GM18498 (cell line): Measurements from ENCODE around the gene CYTH3.
A peak's percentile ranks its signal among the peaks of the same experiment; 100 is the strongest.
"Not testable (repeated sequence)": the region's sequence is repeated elsewhere in the genome, so short reads cannot be mapped to it uniquely, and the experiment has no call there.

Experiments used
- ATAC-seq: cut with Tn5 transposase; IDR thresholded peaks from one replicate; pipeline ENCODE4 v1.9.1; 2021; ENCODE audit warnings: mild to moderate bottlenecking, moderate library complexity; ENCODE audit not compliant: unreplicated experiment

Gene CYTH3

DNA sequence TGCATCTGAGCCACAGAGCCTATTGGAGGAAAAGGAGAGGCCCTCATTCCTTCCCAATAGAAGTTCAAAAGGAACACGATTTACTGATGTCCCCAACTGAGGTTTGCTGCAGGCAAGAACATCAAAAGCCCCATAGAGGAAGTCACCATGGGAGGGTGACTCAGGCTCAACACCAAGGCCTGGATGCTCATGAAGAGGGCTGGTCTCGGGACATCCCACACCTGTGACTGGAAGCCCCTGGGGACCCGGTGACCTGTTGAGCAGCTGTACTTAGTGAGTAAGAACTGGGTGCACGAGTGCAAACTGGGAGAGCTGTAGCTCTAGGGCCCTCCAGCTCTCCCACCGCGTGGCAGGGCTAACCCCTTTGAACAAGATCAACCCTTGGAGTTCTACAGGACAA lies 38.0 kb downstream of the CYTH3 start:
- no peak for ATAC-seq

DNA sequence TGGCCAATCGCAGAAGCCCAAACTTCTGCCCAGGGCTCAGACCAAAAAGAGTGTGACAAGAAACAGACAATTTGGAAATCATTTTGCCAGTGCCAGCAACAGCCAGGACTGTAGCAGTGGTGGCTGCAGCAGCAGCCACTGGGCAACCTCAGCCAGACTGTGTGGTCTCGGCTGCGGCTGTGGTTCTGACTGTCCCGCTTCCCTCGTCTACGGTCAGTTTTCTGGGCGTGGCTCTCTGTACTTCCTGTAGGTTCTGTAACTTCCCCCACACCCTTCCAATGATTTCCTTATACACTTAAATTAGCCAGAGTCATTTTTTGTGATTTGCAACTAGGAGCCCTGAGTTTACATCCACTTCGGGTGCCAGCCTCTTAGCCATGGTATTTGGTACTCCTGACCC lies 39.9 kb downstream of the CYTH3 start:
- no peak for ATAC-seq

DNA sequence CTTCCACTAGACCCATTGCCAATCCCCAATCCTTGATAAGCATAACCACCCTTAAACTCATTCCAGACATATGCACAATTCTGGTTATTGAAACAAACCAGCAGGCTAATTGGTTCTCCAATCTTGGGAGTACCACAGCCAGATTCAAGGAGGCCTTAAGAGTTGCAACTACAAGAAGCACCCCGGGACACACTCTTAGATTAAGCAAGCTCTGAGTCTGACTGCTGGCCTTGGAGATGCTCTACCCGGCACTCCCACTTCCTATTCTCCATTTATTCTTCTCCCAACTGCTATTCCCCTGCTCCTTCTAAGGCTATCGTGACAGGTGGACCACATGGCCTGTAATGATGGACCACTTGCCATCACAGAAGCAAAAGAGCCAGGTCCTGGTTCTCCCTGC lies 40.3 kb downstream of the CYTH3 start:
- ATAC-seq = no peak

DNA sequence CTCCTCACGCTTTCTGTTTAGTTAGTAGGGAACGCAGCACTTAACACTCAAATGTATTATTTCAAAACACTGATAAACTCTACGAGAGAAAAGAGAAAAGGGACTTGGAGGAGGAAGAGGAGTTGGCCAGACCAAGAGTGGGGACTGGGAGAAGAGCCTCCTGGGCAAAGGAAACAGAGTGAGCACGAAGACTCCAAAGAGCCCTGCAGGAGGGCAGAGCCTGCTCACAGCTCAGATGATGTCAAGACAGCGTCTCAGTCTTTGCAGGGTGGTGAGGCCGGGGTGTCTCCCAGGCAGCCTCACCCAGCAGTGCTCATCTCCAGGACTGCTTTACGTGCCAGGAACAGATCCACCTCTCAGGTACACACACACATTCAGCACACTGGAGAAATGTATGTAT lies 41.2 kb downstream of the CYTH3 start:
- no peak for ATAC-seq

DNA sequence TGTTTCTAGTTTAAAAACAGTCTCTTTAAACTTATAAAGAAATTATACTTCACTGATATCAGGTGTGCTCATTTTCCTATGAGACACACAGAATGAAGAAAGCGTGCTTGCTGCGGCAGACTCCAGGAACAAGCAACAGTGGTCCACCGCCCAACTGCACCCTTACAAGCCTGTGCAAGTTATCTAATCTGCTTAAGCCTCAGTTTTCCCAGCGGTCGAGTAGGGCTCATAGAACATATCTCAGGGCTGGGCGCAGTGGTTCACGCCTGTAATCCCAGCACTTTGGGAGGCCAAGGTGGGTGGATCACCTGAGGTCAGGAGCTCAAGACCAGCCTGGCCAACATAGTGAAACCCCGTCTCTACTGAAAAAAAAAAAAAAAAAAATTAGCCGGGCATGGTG lies 43.1 kb downstream of the CYTH3 start:
- not testable (repeated sequence) for ATAC-seq

DNA sequence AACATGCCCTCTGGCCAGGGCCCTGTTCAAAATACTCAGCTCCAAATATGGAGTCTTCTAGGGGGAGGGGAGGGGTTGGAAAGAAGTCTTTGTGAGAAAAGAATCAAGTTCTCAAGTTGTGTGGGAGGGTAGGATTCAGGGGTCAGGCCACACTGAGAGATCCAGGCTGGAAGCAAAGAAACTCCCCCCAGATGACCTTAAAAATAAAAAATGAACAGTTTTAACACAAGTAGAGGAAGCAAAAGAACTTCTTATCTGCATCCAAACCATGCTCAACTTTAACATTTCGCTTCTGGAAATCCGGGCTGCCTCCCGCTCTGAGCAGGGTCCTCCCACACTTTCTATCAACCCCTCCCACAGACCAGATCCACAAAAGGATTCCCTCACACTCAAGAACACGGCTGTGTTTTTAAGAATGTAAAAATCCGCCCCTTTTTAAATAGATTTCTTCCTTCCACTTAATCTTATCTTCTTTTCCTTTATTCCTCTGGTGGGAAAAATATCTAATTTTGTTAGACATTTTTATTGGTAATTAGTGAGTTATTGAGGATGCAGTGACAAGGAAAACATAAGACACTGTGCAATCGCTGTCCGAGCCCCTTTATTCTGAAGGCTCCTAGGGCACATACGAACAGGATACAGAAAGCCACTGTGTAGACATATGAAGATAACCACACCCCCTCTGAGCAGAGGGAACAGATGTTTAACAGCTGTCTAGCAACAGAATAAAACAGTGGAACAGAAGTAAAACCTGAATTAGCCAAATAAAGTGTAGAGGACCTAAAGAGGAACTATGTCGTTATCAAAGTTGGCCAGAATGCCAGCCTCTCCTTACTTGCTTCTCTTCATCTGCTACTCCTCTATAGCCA lies 43.8 kb downstream of the CYTH3 start:
- peak; percentile 69 for ATAC-seq

DNA sequence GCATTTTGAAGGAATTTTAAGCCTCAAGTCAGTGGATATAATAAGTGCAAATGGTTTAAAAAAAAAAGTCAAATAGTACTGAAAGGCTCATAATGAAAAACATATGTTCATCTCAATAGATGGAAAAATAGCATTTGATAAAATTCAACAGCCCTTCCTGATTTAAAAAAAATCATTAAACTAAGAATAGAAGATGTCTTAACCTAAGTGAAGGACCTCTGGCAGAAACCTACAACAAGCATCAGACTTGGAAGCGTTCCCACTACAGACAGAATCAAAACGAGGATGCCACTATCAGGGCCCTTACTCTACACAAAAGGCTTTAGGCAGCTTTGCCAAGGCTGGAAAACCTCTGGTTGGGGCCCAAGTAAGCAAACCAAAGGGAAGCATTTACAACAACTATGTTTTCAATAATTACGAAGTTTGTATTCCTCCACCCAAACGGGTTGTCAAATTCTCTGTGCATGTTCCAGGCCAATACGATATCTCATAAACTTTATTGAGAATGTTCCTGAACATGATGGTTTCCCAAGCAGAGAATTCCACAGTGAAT lies 45.1 kb downstream of the CYTH3 start:
- no peak for ATAC-seq

DNA sequence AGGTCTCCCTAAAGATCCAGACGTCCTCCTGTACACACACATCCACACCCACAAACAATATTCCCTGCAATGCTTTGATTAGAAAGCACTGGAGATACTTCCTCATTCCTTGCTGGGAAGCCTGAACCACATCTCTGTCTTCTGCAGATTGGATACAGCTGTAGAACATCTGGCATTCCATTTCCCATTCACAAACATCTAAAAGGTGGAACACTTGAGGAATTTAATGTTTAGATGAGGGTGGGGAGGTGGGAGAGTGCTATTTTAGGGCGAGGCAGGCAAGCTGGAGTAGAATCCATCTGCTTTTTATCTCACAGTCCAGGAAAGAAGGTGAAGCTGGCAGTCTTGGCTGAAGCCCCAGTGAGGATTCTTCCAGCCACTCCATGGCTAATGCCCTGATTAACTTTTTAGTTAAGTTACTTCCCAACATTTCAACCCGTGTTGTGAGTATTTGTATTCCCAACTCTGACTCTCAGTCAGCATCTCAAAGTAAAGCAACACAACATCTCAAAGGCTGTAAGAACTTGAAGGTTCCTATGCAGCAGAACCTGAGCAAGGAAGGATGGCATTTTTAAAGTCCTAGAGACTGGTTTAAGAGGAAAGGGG lies 46.1 kb downstream of the CYTH3 start:
- no peak for ATAC-seq

DNA sequence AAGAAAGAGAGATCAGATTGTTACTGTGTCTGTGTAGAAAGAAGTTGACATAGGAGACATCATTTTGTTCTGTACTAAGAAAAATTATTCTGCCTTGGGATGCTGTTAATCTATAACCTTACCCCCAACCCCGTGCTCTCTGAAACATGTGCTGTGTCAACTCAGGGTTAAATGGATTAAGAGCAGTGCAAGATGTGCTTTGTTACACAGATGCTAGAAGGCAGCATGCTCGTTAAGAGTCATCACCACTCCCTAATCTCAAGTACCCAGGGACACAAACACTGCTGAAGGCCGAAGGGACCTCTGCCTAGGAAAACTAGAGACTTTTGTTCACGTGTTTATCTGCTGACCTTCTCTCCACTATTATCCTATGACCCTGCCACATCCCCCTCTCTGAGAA lies 49.0 kb downstream of the CYTH3 start:
- ATAC-seq = not testable (repeated sequence)

DNA sequence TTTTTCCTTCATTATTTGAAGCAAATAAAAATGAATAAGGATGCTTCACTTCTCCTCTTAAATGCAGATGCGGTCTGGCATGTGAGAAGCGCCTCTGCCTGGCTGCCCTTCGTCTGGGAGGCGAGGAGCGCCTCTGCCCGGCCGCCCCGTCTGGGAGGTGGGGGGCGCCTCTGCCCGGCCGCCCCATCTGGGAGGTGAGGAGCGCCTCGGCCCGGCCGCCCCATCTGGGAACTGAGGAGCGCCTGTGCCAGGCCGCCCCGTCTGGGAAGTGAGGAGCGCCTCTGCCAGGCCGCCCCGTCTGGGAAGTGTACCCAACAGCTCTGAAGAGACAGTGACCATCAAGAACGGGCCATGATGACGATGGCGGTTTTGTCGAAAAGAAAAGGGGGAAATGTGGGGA lies 49.4 kb downstream of the CYTH3 start:
- ATAC-seq = not testable (repeated sequence)

DNA sequence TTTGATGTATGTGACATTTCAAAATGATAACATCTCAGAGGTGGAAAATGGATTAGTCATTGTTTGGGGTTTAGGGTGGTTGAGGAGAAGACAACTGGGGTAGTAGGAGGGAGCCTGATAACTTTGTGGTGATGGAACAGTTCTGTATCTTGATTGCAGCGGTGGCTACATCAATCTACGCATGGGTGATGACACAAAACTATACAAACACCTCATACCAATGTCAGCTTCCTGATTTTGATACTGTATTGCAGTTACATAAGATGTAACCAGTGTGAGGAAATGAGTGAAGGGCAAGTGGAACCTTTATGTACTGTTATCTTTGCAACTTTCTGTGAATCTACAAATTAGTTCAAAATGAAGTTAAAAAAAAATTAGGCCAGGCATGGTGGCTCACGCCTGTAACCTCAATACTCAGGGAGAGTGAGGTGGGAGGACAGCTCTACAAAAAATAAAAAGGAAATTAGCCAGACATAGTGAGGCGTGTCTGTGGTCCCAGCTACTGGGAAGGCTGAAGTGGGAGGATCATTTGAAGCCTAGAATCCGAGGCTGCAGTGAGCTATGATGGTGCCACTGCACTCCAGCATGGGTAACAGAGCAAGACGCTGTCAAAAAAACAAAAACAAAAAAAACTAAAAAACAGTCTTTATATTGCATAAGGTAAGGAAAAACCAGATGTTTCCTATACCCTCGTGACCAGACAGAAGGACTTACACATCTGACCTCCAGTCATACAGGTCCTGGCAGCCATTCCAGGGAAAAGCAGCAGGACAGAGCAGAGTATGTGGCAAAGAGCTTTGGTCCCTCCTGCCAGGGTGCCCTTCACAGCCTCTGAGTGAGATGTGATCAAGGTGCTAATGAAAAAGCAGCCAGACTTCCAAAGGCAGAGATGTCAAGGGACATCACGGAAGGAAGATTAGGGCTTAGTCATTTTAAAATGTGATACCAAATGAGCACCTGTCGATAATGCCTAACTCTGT lies 50.8 kb downstream of the CYTH3 start:
- ATAC-seq = no peak

DNA sequence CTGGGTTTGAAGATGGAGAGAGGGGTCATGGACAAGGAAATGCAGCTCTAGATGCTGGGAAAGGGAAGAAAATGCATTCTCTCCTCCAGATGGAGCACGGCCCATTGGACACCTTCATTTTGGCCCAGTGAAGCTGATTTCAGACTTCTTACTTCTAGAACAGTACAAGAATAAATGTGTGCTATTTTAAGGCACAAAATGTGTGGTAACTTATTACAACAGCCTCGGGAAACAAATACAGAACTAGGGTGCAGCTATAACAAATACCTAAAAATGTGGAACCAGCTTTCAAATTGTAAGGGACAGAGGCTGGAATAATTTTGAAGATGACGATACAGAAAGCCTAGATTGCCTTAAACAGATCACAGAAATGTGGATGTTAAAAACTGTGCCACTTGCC lies 54.1 kb downstream of the CYTH3 start:
- no peak for ATAC-seq

DNA sequence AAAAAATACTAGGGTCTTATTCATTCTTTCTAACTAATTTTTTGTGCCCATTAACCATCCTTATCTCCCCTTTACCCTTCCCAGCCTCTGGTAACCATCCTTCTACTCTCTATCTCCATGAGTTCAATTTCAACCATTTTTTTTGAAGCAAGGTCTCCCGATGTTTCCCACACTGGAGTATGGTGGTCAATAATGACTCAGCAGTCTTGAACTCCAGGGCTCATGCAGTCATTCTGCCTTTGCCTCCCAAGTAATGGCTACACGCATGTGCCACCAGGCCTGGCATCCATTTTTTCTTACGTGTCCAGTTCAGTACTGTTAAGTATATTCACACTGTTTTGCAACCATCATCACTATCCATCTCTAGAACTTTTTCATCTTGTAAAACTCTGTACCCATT lies 60.4 kb downstream of the CYTH3 start:
- no peak for ATAC-seq

DNA sequence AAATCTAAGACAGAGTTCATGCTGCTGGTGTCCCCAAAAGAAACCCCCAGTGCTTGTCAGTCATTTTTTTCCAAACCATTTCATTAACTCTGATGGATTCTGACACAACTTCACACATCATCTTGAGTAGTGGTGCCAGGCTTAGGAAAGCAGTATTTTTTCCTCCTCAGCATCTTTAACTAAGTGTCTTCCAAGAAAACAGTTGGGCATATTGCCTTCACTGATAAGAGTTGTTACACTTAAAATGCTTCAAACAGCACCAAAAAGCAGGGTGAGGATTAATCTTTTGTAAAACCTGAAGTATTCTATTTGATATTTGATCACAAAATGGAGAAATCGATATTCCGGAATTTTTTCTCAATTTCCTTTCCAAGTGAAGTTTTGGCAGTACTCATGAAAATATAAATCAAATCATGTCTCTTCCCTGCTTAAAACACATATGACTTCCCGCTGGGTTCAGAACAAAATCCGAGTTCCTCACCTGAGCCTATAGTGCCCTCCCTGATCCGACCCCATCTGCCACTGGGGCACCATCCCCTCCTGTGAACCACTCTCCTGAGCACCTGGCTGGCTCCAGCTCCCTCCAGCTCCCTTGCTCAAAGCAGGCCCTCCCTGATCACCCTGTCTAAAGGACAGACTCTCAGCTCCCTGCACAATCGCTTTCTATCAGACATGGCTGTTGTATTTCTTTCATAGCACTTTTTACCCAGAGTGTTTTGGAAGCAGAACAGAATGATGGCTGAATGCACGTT lies 61.6 kb downstream of the CYTH3 start:
- ATAC-seq = no peak

DNA sequence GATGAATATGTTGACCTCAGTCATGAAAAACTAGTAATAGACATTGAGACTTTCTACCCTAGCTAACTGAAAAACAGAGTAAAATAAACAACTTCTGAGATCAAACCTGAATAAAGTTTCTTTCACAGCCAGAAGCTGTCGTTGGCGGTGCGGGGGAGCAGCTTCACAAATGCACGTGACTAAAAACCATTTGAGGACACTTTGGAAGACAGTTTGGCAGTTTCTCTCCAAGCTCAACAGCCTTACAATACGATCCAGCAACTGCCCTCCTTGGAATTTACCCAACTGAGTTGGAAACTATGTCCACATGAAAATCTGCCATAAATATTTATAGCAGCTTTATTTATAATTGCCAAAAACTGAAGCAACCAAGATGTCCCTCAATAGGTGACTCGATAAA lies 63.1 kb downstream of the CYTH3 start:
- no peak for ATAC-seq

DNA sequence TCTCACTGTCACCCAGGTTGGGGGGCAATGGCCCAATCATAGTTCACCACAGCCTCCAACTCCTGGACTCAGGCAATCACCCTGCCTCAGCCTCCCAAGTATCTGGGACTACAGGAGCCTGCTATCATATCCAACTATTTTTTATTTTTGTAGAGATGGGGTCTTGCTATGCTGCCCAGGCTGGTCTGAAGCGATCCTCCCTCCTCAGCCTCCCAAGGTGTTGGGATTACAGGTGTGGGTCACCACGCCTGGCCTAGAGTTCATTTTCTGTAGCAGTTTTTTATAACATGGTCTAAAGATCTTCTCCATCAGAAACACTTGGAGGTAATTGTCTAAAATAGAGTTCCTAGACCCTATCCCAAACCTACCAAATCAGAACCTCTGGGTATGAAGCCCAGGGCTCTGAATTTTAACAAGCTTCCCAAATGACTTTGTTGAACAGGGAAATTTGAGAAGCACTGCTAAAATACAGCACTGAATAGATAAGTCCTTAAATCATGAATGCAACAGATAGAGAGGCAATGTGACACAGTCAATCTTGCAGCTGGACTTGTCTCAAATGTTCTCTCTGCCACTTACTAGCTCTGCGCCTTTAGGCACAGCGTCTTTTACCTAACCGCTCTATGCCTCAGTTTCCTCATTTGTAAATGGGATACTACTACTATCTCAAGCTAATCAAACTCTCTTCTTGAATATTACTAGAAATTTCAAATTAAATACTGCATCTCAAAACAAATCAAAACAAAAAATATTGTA lies 63.7 kb downstream of the CYTH3 start:
- ATAC-seq = no peak

DNA sequence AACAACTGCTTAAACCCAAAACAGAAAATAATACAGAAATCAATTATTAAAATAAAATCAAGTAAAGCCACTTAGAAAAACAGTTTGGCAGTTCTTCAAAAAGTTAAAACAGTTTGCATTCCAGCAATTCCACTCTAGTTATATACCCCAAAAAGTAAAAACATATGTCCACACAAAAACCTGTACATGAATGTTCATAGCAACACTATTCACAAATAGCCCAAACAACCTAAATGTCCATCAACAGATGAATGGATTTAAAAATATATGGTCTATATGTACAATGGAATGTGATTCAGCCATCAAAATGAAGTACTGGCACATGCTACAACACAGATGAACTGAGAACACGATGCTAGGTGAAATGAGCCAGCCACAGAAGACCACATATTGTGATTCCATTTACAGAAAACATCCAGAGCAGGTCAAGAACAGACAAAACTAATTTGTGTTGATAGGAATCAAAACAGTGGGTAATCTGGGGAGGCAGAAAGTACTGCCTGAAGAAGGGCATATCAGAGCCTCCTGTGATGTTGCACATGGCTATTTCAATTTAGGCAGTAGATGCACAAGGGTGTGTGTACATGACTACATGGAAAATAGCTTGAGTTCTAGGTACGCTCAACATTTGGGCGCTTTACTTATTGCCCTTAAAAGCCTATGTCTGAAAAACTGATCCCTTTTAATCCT lies 66.3 kb downstream of the CYTH3 start:
- ATAC-seq = no peak

DNA sequence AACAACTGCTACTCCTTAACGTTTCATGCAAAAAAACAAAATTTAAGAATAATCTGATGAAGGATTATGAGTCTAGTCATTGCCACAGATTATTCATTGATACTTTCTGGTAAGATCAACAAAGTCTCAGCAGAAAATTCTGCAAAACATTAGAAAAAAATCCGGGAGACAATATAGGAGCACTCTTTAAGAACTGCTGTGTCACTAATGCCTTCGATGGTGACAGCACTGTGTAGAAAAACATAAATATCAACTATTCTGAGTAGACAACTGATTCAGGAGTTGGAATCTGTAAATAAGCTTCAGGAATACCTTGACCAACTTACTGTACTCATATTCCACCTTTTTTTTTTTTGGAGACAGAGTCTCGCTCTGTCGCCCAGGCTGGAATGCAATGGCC lies 69.0 kb downstream of the CYTH3 start:
- no peak for ATAC-seq

DNA sequence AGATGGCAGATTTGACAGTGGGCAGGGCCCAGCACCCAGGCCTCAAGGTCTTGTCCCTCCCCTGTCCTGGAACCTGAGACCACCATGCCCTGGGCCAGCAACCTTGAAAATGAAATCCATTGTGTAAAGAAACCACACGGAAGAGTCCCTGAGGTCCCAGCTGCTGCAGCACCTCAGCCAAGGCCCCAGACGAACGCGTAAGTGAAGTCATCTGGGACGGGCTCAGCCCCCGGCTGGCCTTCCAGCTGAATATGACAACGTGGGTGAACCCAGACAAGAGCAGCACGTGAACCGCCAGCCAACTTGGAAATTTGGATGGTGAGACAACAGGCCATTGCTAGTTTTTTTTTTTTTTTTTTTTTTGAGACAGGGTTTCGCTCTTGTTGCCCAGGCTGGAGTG lies 70.3 kb downstream of the CYTH3 start:
- no peak for ATAC-seq
